Measurements from ENCODE around the gene STK10. TPM values are rescaled to one million over a fixed set of nuclear protein-coding genes. Genes with fewer than 3 reads are reported as not detected.

STK10 gene
- total RNA-seq, 1 experiment from 2014 or later = 25.7 TPM

DNA sequence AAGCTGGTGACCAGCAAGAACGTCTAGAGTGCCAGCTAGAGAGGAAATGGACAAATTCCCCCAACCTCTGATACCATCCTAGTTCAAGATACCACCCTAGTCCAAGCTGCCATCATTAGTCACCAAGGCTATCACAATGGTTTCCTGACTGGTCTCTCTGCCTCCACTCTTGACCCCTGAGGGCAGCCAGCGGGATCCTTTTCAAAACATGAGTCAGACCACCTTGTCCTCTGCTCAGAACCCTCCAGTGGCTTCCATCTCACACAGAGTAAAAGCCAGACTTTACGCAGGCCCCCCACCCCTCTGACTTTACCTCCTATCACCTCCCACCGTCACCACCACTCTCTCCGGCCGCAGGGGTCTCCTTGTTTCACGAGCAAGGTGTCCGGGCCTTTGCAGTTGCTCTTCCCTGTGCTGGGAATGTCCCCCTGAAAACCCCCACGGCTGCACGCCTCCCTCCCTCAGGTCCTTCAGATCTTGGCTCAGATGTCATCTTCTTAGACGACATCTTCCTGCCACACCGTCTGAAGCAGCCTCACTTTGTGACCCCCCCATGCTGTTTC, 139.4 kb downstream of the STK10 start:
- intact Hi-C loops (cut with micrococcal nuclease) = loop anchor here (10.0 kb wide), 1 partner anchor 634 kb away; the partner anchor contains the start of gene FGF18

DNA sequence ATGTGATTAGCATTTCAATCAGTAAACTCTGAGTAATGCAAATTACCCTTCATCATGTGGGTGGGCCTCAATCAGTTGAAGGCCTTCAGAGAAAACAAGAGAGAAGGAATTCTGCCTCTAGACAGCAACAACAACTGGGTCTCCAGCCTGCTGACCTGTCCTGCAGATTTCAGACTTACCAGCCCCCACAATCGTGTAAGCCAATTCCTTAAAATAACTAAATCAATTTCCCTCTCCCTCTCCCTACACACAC, 139.9 kb downstream of the STK10 start:
- ATAC-seq (no peak), DNase-seq (no peak)
- BruUV-seq (replicated peaks) = no TSS peak
- no peak for TF ChIP-seq EZH2 (IDR thresholded peaks at IDR 0.05; ENCODE audit: low read length, unreplicated experiment)
- no peak for TF ChIP-seq EZH2phosphoT487 (IDR thresholded peaks at IDR 0.05; ENCODE audit: borderline replicate concordance, low read length)
- TF ChIP-seq, protein P1, sequence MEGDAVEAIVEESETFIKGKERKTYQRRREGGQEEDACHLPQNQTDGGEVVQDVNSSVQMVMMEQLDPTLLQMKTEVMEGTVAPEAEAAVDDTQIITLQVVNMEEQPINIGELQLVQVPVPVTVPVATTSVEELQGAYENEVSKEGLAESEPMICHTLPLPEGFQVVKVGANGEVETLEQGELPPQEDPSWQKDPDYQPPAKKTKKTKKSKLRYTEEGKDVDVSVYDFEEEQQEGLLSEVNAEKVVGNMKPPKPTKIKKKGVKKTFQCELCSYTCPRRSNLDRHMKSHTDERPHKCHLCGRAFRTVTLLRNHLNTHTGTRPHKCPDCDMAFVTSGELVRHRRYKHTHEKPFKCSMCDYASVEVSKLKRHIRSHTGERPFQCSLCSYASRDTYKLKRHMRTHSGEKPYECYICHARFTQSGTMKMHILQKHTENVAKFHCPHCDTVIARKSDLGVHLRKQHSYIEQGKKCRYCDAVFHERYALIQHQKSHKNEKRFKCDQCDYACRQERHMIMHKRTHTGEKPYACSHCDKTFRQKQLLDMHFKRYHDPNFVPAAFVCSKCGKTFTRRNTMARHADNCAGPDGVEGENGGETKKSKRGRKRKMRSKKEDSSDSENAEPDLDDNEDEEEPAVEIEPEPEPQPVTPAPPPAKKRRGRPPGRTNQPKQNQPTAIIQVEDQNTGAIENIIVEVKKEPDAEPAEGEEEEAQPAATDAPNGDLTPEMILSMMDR (conservative IDR thresholded peaks at IDR 0.05; ENCODE audit: low read depth, low read length) = no peak
- Histone ChIP-seq H3K36me3 (ENCODE audit: low read depth, low read length) (peaks cover 17% of the 10 kb centered on the region; the same call in 1 of the 2 replicates), H3F3A (ENCODE audit: low read length, unreplicated experiment) (no peaks in the 10 kb centered on the region), H3K27me3 (ENCODE audit: low read length) (no peaks in the 10 kb centered on the region), H3K79me2 (ENCODE audit: low read length) (no peaks in the 10 kb centered on the region), H3K9ac (ENCODE audit: low read length) (no peak overlapping the region), H3K4me3 (ENCODE audit: low read length) (no peak overlapping the region), H3K9me2 (replicated peaks; ENCODE audit: low read length) (no peaks in the 10 kb centered on the region), H2AFZ (ENCODE audit: low read length) (no peak overlapping the region), H3K4me2 (ENCODE audit: low read length) (no peak overlapping the region), H3K4me1 (ENCODE audit: insufficient read depth, low read length) (no peaks in the 10 kb centered on the region), H4K20me1 (ENCODE audit: low read length) (no peaks in the 10 kb centered on the region), H3K9me3 (ENCODE audit: low read length) (no peaks in the 10 kb centered on the region), H3K27ac (ENCODE audit: low read length) (no peak overlapping the region)
- ChIA-PET CTCF (no interaction called here), POLR2A (ENCODE audit: unreplicated experiment) (no interaction called here)
- intact Hi-C loops (cut with micrococcal nuclease) = loop anchor here (10.0 kb wide), 1 partner anchor 633 kb away; the partner anchor contains the start of gene FGF18

More for the DNA sequence above, 139.4 kb downstream of the STK10 start:
- Histone ChIP-seq H3K4me1 (ENCODE audit: insufficient read depth, low read length) (no peaks in the 10 kb centered on the region), H3K4me2 (ENCODE audit: low read length) (no peak overlapping the region), H3K9me3 (ENCODE audit: low read length) (no peaks in the 10 kb centered on the region), H4K20me1 (ENCODE audit: low read length) (no peaks in the 10 kb centered on the region), H3K27me3 (ENCODE audit: low read length) (no peaks in the 10 kb centered on the region), H3K79me2 (ENCODE audit: low read length) (no peaks in the 10 kb centered on the region), H3K36me3 (ENCODE audit: low read depth, low read length) (peaks cover 15% of the 10 kb centered on the region; the same call in 1 of the 2 replicates), H2AFZ (ENCODE audit: low read length) (no peak overlapping the region), H3K4me3 (ENCODE audit: low read length) (no peak overlapping the region), H3K9ac (ENCODE audit: low read length) (no peak overlapping the region), H3F3A (ENCODE audit: low read length, unreplicated experiment) (no peaks in the 10 kb centered on the region), H3K9me2 (replicated peaks; ENCODE audit: low read length) (no peaks in the 10 kb centered on the region), H3K27ac (ENCODE audit: low read length) (no peak overlapping the region)
- ATAC-seq (no peak), DNase-seq (no peak)
- POLR2A ChIA-PET (ENCODE audit: unreplicated experiment) = no interaction called here
- TF ChIP-seq, protein P1 (conservative IDR thresholded peaks at IDR 0.05; ENCODE audit: low read depth, low read length) = no peak
- TF ChIP-seq EZH2phosphoT487 (IDR thresholded peaks at IDR 0.05; ENCODE audit: borderline replicate concordance, low read length) = no peak
- TF ChIP-seq EZH2 (IDR thresholded peaks at IDR 0.05; ENCODE audit: low read length, unreplicated experiment) = no peak
- CTCF ChIA-PET = no interaction called here
- BruUV-seq (replicated peaks) = no TSS peak

DNA sequence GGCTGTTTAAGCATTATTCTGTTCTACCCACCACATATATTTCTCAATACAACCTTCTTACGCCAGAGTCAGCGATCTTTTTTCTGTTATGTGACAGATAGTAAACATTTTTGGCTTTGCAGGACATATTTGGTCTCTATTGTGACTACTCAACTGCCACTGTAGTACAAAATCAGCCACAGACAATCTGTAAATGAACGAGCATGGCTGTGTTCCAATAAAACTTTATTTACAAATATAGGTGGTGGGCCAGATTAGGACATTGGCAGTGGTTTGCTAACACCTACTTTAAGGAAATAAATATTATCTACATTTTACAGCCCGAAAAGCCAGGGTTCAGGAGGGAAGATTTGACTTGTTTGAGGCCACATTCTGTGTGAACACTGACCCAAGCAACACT, 141.4 kb downstream of the STK10 start:
- CTCF ChIA-PET = no interaction called here
- Histone ChIP-seq H3K9me3 (ENCODE audit: low read length) (no peaks in the 10 kb centered on the region), H3K9me2 (replicated peaks; ENCODE audit: low read length) (no peaks in the 10 kb centered on the region), H3K27me3 (ENCODE audit: low read length) (no peaks in the 10 kb centered on the region), H3K9ac (ENCODE audit: low read length) (no peak overlapping the region), H4K20me1 (ENCODE audit: low read length) (no peaks in the 10 kb centered on the region), H3F3A (ENCODE audit: low read length, unreplicated experiment) (no peaks in the 10 kb centered on the region), H3K79me2 (ENCODE audit: low read length) (no peaks in the 10 kb centered on the region), H3K36me3 (ENCODE audit: low read depth, low read length) (peaks cover 17% of the 10 kb centered on the region; the same call in 1 of the 2 replicates), H3K4me1 (ENCODE audit: insufficient read depth, low read length) (no peaks in the 10 kb centered on the region), H3K27ac (ENCODE audit: low read length) (no peak overlapping the region), H3K4me2 (ENCODE audit: low read length) (no peak overlapping the region), H3K4me3 (ENCODE audit: low read length) (no peak overlapping the region), H2AFZ (ENCODE audit: low read length) (no peak overlapping the region)
- POLR2A ChIA-PET (ENCODE audit: unreplicated experiment) = no interaction called here
- ATAC-seq = no peak
- no peak for DNase-seq
- intact Hi-C loops (cut with micrococcal nuclease) = loop anchor here (10.0 kb wide), 1 partner anchor 632 kb away; the partner anchor contains the start of gene FGF18
- TF ChIP-seq EZH2 (IDR thresholded peaks at IDR 0.05; ENCODE audit: low read length, unreplicated experiment) = no peak
- TF ChIP-seq EZH2phosphoT487 (IDR thresholded peaks at IDR 0.05; ENCODE audit: borderline replicate concordance, low read length) = no peak
- TF ChIP-seq, protein P1 (conservative IDR thresholded peaks at IDR 0.05; ENCODE audit: low read depth, low read length) = no peak
- no TSS peak for BruUV-seq (replicated peaks)

Data from PC-3 (cell line).